Activated T-cell treated with anti-CD3 and anti-CD28 coated beads for 4 hours (primary cell): ENCODE data around the gene PRKACB.
"Not testable (repeated sequence)": the region's sequence is repeated elsewhere in the genome, so short reads cannot be mapped to it uniquely, and the experiment has no call there.

ENCODE experiments used
- DNase-seq: peaks from one replicate; pipeline ENCODE4 v3.0.0-alpha.2; 2020

Gene PRKACB

DNA sequence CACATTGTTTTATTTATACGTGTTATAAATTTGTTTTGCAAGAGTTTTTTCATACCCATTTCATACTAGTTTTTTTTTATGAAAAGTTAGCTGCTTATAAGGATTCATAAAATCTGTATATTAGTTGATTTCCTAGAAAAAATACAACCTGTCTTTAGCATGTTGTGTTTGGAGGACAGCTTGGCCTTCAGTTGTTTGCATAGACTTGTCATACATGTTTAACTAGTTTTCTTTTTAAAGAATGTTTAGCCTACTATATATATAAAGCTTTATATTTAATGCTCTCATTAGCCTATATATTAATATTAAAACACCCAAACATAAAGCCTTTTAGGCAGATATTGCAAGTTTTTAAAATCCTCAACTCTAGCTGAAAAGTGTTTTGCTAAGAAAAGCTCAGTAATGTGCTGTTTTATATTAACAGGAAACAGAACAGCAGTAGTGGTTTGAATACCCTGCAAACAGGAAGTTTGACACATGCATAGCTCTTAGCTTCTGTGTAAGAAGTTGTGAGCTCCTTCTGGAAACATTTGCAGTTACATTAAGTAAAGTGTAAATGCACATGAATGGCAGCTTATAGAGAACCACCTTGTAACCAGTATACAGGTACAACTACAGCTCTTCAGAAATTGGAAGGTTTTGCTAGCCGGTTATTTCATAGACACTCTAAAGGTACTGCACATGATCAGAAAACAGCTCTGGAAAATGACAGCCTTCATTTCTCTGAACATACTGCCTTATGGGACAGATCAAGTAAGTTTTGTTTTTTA is at the start of gene PRKACB:
PRKACB (plus strand) TSS at position 476 of the 770 bp plus-strand sequence; CDS start at position 567, 91 bp downstream.
- no peak for DNase-seq

DNA sequence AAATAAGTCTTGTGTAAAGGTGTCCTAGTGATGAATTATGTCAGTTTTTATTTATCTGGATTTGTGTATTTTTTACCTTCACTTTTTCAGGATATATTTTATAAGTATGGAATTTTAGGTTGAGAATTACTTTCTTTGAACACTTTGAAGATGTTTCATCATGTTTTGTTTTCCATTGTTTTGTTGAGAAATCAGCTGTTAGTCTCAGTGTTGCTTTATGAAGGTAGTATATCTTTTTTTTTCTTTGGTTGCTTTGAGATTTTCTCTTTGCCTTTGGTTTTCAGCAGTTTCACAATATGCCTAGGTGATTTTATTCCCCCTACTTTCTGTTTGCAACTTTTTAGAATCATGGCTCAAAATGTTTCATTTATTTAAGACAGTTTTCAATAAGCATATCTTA is 48.8 kb upstream of the PRKACB start:
- no peak for DNase-seq

GRCh38 chr1:84096176-84096575 is 47.9 kb upstream of the PRKACB start:
- no peak for DNase-seq

- DNase-seq = no peak
Measured at GRCh38 chr1:84101204-84101603, 42.9 kb upstream of the PRKACB start.

DNA sequence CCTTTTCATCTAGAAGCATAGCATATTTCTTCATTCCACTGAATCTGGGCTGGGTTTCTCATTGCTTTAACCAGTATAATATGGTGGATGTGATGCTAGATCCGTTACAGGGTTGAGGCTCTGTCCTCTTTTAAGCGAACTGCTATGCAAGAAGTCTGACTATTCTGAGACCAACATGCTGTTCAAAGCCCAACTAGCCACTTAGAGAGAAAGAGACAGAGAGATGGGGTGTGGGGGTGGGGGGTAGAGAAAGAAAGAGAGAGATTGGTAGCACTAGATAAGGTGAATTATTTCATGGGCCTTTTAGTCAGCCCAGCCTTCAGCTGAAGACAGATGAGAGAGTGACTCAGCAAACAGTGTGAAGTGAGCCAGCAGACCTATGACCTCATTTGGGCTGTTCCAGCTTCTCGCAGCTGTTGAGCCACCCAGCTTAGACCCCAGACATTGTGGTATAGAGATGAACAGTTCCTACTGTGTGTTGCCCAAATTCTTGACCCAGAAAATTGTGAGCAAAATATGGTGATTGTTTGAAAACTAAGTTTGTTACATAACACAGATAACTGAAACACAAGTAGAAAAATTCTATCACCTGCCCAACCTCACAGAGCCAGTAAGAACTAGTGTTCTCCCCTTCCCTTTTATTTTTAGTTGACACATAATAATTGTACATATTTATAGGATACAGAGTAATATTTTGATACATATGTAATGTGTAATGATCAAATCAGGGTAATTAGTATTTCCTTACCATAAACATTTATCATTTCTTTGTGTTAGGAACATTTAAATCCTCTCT is 40.7 kb upstream of the PRKACB start:
- DNase-seq = no peak

- DNase-seq = not testable (repeated sequence)
Measured at GRCh38 chr1:84107538-84107937, 36.5 kb upstream of the PRKACB start.

- DNase-seq = no peak
Measured at GRCh38 chr1:84107955-84108354, 36.1 kb upstream of the PRKACB start.

GRCh38 chr1:84108900-84109578 is 35.0 kb upstream of the PRKACB start:
- no peak for DNase-seq

DNA sequence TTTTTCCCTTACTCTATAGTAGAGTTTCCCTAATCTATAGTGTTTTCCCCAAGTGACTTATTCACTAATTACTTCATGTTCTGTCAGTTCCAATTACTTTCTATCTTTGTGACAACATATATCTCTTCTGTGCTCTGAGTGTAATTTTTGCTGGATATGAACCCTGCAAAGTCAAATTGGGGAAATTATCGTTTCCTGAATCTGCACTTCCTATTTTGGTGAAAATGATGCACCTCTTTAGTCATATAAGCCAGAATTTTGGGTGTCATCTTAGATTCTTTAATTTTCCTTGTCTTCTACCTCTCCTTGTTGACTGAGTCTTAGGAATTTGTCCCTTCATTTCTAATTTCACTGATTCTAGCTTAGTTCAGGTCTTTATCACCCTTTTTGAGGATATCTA is 33.4 kb upstream of the PRKACB start:
- no peak for DNase-seq

- DNase-seq = no peak
Measured at GRCh38 chr1:84116558-84116957, 27.5 kb upstream of the PRKACB start.

DNA sequence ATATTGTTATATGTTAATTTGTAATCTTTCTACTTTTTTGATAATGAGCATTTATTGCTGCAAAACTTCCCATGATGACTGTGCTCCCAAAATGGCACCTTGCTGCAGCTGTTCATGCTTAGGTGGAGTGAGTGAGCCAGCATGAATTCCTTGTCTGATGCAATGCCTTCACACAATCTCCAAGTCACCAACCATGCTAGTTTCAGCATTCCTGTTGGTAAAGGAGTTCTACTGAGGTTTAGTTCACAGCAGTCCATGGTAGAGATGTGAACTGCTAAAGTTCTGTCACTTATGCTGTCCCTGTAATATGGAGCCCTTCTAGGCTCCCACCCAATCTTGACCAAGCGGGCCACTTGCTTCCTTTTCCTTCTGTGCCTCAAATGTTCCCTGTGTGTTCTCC is 26.2 kb upstream of the PRKACB start:
- no peak for DNase-seq

GRCh38 chr1:84121360-84121759 is 22.7 kb upstream of the PRKACB start:
- DNase-seq = no peak

DNA sequence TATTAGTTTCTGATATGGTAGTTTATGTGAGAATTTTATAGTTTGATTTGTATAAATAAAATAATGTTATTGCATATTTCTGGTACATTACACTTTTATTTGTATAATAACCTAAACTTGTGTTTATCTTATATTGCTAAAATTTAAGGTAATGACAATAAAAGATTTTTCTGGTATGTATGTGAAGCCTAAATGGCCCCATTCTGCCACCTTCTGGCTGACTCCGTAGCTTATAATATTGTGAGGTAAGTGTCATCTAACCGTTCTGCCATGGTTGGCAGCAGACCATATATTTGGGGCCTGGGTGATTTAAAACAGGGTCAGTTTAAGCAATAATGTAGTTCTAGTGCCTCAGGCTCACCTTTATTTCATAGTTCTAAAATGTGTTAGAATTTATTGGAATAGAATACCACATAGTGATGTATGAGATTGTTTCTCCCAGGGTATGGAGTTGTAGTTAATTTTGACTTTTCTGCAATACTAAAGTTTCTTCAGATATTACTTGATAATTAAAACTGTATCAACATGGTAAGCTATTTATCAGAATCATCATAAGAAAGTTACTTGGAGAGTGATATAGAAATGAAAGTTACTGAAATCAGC is 21.2 kb upstream of the PRKACB start:
- peak; percentile 41 for DNase-seq

GRCh38 chr1:84133479-84133878 is 10.6 kb upstream of the PRKACB start:
- DNase-seq = no peak

GRCh38 chr1:84135341-84135740 is 8.7 kb upstream of the PRKACB start:
- no peak for DNase-seq

DNA sequence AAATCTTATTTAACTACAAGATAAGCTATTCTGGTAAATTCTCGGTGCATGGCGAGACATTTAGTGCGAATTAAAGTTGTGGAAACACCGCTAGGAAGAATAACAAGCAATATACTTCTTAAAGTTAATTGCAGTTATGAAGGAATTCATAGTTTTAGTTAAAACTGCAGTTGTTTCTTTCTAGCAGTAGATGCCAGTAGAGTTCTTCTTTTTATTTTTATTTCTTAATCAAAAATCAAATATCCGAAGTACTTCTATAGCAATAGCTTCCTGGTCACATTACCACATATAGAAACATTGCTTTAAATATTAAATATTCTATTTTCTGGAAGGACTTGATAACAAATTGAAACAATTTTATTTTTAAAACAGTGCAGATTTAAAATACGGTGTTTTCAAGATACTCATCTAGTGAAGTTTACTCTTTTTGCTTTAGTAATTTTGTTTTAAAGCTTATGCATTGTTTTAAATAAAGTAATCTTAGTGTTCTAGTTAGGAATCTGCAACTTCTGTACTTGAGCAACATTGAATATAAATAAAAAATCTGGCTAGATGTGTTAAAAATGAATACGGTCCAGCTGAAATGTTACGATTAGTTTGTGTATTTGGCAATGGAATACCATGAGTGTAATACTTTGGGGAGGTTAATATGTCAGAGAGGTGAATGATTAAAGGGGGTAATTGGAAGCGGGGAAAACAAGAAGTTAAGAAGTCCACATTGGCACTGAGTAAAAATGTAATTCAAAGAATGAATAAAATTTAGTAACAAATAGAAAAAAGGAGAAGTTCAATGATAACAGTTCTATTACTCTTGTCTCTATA is 2.7 kb upstream of the PRKACB start:
- no peak for DNase-seq

DNA sequence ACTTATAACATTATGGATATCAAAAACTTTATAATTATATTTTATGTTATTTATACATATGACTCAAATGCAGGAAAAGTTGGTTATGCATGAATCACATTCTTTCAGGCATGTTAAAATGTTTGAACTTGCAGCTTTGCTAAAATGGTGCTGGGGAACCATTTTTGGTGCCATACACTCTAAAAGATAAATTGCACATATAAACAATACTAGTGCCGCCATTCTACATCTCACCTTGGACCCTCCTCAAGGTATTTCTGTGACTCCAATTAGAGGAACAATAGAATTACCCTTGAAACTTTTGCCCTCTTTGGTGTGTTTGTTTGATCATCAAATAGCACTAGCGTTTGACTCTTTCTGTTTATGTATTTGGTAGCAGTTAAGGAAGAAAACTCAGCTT is 997 bp downstream of the PRKACB start:
- no peak for DNase-seq

DNA sequence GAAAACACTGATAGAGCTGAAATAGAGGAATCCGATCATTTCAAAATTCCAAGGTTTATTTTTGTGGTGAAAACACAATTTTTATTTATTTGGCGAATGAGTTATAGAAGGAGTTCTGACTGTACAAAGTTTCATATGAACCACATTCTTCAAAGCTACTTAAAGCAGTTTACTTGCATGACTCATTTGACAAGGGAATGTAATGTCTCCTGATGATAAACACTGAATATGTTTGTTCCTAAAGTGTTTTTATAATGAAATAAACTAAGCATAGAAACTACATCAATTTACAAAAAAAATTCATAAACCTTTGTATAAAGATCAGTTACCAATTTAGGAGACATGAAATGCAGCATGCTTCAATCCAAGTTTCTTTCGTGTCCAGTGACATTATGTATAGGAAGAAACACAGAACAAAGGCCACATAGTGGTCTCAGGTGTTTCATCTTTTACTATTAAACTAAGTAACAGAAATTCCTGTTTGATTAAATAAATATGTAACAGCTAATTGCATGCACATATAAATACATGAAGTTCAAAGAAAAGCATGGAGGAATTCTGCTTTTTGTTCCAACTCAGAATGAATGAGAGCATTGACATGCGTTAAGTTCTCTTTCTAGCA is 2.5 kb downstream of the PRKACB start:
- DNase-seq = no peak

GRCh38 chr1:84148758-84149157 is 4.7 kb downstream of the PRKACB start:
- DNase-seq = no peak

GRCh38 chr1:84152649-84153056 is 8.6 kb downstream of the PRKACB start:
- DNase-seq = no peak

- no peak for DNase-seq
Measured at GRCh38 chr1:84155517-84155916, 11.4 kb downstream of the PRKACB start.

- no peak for DNase-seq
Measured at GRCh38 chr1:84156210-84156621, 12.1 kb downstream of the PRKACB start.
